OCI-LY7 (cell line): ENCODE data around the gene FBXL17.

Experiments used
- EZH2phosphoT487 ChIP-seq: fragments of 200-600 bp; sonication (generic); IDR thresholded peaks from 2 replicates; pipeline ENCODE4 v1.6.1; 2018; ENCODE audit warnings: low read depth, borderline replicate concordance, mild to moderate bottlenecking, mixed run types, antibody characterized with exemption, low read length, moderate library complexity, mixed read lengths
- TF ChIP-seq, protein P1 (sequence below): fragments of 200-600 bp; sonication (generic); conservative IDR thresholded peaks from 2 replicates; pipeline ENCODE4 v1.5.1; 2014; ENCODE audit warnings: mild to moderate bottlenecking, antibody characterized with exemption, low read length, moderate library complexity, mixed read lengths

DNA sequence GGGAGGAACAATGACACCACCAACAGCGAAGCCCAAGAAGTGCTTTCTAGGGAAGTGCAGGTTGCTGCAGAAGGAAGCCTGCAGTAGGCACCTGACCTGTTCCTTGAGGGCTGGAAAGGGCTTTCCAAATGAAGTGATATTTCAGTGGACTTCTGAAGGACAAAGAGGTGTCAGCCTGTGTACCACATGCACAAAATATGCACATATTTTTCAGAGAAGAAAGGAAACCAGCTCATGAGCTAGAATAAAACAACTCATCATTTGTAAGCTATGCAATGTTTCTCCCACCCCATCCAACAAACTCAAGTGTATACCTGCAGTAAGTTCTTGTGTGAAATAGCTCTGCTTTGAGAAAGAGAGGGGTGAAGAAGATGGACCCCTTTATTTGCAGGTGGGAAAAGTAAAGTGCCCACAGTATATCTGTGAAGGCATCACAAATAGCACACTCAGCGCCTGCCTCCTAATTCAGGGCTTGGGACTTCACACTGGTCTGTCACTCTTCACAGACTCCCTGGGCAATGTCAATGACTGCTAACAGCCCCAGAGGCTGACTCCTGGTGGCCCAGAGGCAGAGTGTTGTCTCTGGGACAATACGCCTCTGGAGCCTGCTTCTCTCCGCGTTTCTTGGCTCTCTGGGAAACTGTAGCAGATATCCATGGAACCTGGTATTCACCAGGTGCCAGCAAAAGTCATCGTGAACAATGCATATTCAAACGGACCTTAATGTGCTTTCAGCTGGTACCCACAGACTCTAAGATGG is 513.1 kb downstream of the FBXL17 start:
- TF ChIP-seq, protein P1, sequence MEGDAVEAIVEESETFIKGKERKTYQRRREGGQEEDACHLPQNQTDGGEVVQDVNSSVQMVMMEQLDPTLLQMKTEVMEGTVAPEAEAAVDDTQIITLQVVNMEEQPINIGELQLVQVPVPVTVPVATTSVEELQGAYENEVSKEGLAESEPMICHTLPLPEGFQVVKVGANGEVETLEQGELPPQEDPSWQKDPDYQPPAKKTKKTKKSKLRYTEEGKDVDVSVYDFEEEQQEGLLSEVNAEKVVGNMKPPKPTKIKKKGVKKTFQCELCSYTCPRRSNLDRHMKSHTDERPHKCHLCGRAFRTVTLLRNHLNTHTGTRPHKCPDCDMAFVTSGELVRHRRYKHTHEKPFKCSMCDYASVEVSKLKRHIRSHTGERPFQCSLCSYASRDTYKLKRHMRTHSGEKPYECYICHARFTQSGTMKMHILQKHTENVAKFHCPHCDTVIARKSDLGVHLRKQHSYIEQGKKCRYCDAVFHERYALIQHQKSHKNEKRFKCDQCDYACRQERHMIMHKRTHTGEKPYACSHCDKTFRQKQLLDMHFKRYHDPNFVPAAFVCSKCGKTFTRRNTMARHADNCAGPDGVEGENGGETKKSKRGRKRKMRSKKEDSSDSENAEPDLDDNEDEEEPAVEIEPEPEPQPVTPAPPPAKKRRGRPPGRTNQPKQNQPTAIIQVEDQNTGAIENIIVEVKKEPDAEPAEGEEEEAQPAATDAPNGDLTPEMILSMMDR = no peak
- no peak for TF ChIP-seq EZH2phosphoT487
